HG03139 (cell line): ENCODE measurements around the gene CDH11.

Source experiments
- ATAC-seq: cut with Tn5 transposase; IDR thresholded peaks from one replicate; pipeline ENCODE4 v1.9.1; 2021; ENCODE audit not compliant: unreplicated experiment

Gene CDH11

GRCh38 chr16:65121870-65122723, at the start of gene CDH11:
TSS of gene CDH11 (minus strand) at chr16:65122063. CDS start at chr16:65004869, 117,194 bp downstream.
- no peak for ATAC-seq

GRCh38 chr16:65154321-65154720, 32.5 kb upstream of the CDH11 start:
- ATAC-seq: no peak

- ATAC-seq: no peak
Measured at GRCh38 chr16:65153365-65154105, 31.7 kb upstream of the CDH11 start.

- ATAC-seq: no peak
Measured at GRCh38 chr16:65148804-65149203, 26.9 kb upstream of the CDH11 start.

GRCh38 chr16:65142276-65142675, 20.4 kb upstream of the CDH11 start:
- no peak for ATAC-seq

- no peak for ATAC-seq
Measured at GRCh38 chr16:65136681-65137080, 14.8 kb upstream of the CDH11 start.

GRCh38 chr16:65126845-65127624, 5.2 kb upstream of the CDH11 start:
- ATAC-seq: no peak

- no peak for ATAC-seq
Measured at GRCh38 chr16:65125871-65126270, 4.0 kb upstream of the CDH11 start.

- no peak for ATAC-seq
Measured at GRCh38 chr16:65125322-65125721, 3.5 kb upstream of the CDH11 start.

- ATAC-seq: no peak
Measured at GRCh38 chr16:65124596-65124995, 2.7 kb upstream of the CDH11 start.

- no peak for ATAC-seq
Measured at GRCh38 chr16:65124212-65124548, 2.3 kb upstream of the CDH11 start.

- ATAC-seq: no peak
Measured at GRCh38 chr16:65123396-65124211, 1.7 kb upstream of the CDH11 start.

GRCh38 chr16:65122724-65123395, 997 bp upstream of the CDH11 start:
- ATAC-seq: no peak

GRCh38 chr16:65120831-65121721, 787 bp downstream of the CDH11 start:
- no peak for ATAC-seq

GRCh38 chr16:65120461-65120830, 1.4 kb downstream of the CDH11 start:
- ATAC-seq: no peak

GRCh38 chr16:65119901-65120401, 1.9 kb downstream of the CDH11 start:
- ATAC-seq: no peak

GRCh38 chr16:65119435-65119834, 2.4 kb downstream of the CDH11 start:
- no peak for ATAC-seq

- no peak for ATAC-seq
Measured at GRCh38 chr16:65118871-65119270, 3.0 kb downstream of the CDH11 start.
